ENCODE data around the gene PELI3. TPM values are rescaled to one million over a fixed set of nuclear protein-coding genes. Genes with fewer than 3 reads are reported as not detected.

PELI3 gene
- total and polyA plus RNA-seq, 2 of the 8 experiments (the other 6 are each of a cell fraction or from before 2014, with no cell fraction given), result 5.2 to 7.6 TPM

- Histone ChIP-seq H4K5ac (ENCODE audit: insufficient read length, low read depth, low read length) (no peak overlapping the region), H2BK12ac (ENCODE audit: low read depth, low read length) (no peak overlapping the region), H3K14ac (ENCODE audit: insufficient read length) (no peak overlapping the region), H3K79me1 (ENCODE audit: low read depth, low read length) (no peaks in the 10 kb centered on the region), H3K56ac (replicated peaks; ENCODE audit: insufficient read length, low read depth, low read length) (no peak overlapping the region), H4K8ac (ENCODE audit: extremely low read depth, insufficient read depth, low read length) (no peak overlapping the region), H2AK5ac (ENCODE audit: low read depth, low read length) (no peak overlapping the region), H3K4me1 (replicated peaks in 1 of 4; ENCODE audit: control insufficient read depth in 3 of 4, insufficient read depth in 4 of 4, low read length in 3 of 4) (no peaks in the 10 kb centered on the region), H3K27me3 (replicated peaks in 1 of 4; ENCODE audit: control insufficient read depth in 3 of 4, extremely low read depth in 1 of 4, insufficient read depth in 3 of 4, low read length in 3 of 4) (no peaks in the 10 kb centered on the region), H4K20me1 (replicated peaks in 1 of 2; ENCODE audit: control insufficient read depth in 1 of 2, insufficient read depth in 2 of 2, low read length in 2 of 2) (peaks cover 0 to 2% of the 10 kb centered on the region in 2 experiments), H3K23ac (ENCODE audit: insufficient read length) (no peak overlapping the region), H4K91ac (replicated peaks; ENCODE audit: insufficient read length, low read length) (no peak overlapping the region), H3K9ac (replicated peaks in 1 of 4; ENCODE audit: extremely low read depth in 1 of 4, low read depth in 3 of 4, low read length in 3 of 4) (no peak overlapping the region), H2BK20ac (ENCODE audit: low read length) (no peak overlapping the region), H3K27ac (ENCODE audit: low read depth, low read length) (no peak overlapping the region), H2AFZ (ENCODE audit: low read length) (no peak overlapping the region), H3K18ac (ENCODE audit: extremely low read depth, low read length) (no peak overlapping the region), H3K4me3 (ENCODE audit: extremely low read depth in 1 of 4, insufficient read depth in 2 of 4, low read depth in 3 of 4, low read length in 4 of 4) (no peak overlapping the region), H2BK5ac (ENCODE audit: low read depth, low read length) (no peak overlapping the region), H3K79me2 (ENCODE audit: control insufficient read depth in 1 of 2, insufficient read depth in 2 of 2, low read length in 2 of 2) (no peaks in the 10 kb centered on the region), H2BK120ac (replicated peaks; ENCODE audit: low read depth, low read length) (no peak overlapping the region), H3K23me2 (ENCODE audit: low read depth, low read length) (no peaks in the 10 kb centered on the region), H2BK15ac (ENCODE audit: low read length) (no peak overlapping the region), H3K4ac (replicated peaks; ENCODE audit: insufficient read length, low read depth, low read length) (no peak overlapping the region), H3K4me2 (ENCODE audit: insufficient read depth in 1 of 2, low read depth in 2 of 2, low read length in 2 of 2) (no peak overlapping the region), H3K9me3 (ENCODE audit: insufficient read depth in 2 of 2, low read depth in 1 of 2, low read length in 1 of 2) (no peaks in the 10 kb centered on the region), H3K36me3 (ENCODE audit: control insufficient read depth in 2 of 4, insufficient read depth in 4 of 4, low read length in 3 of 4) (peaks cover 3 to 20% (median 13%) of the 10 kb centered on the region in 4 experiments; a peak in 7 of 8 replicates)
- CTCF ChIA-PET (ENCODE audit: partially characterized antibody), result interaction anchor here (0.7 to 1.7 kb wide), 2 partner anchors 13 to 32 kb away, joined by 3 to 8 read pairs; no protein-coding TSS in a partner anchor
- POLR2A ChIA-PET (ENCODE audit: partially characterized antibody), result interaction anchor here (0.6 to 2.4 kb wide), 5 partner anchors 10 to 117 kb away, joined by 3 to 10 read pairs (median 3); partner anchors contain the start of gene BBS1
- no peak for DNase-seq (ENCODE audit: low read depth in 1 of 2, low spot score in 2 of 2)
- no peak for FAIRE-seq
- WGBS, 2 experiments (ENCODE audit: extremely low coverage in 1 of 2, insufficient coverage in 1 of 2, insufficient read length in 1 of 2, insufficient replicate concordance in 2 of 2, low coverage in 1 of 2, low lambda C conversion rate in 2 of 2, missing lambda C conversion rate in 1 of 2), result 93% methylated on average over 11 of the region's 11 CpGs; no CpG with 5 or more reads in 1 of the 2 experiments
- TF ChIP-seq, protein P1, sequence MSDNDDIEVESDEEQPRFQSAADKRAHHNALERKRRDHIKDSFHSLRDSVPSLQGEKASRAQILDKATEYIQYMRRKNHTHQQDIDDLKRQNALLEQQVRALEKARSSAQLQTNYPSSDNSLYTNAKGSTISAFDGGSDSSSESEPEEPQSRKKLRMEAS (IDR thresholded peaks at IDR 0.05), result no peak
- TF ChIP-seq SIX5 (IDR thresholded peaks at IDR 0.05; ENCODE audit: low read depth, low read length), result no peak
- no peak for TF ChIP-seq SIRT6 (IDR thresholded peaks at IDR 0.05; ENCODE audit: low read length)
- TF ChIP-seq BCL11A (IDR thresholded peaks at IDR 0.05; ENCODE audit: low read depth in 2 of 2, low read length in 2 of 2), result no peak
- no peak for TF ChIP-seq GABPA (IDR thresholded peaks at IDR 0.05; ENCODE audit: borderline replicate concordance, insufficient read depth, low read length)
- TF ChIP-seq POLR2A (IDR thresholded peaks at IDR 0.05; ENCODE audit: control extremely low read depth in 1 of 2, low read depth in 2 of 2, low read length in 2 of 2), result no peak
- TF ChIP-seq E2F6 (IDR thresholded peaks at IDR 0.05), result no peak
- no peak for TF ChIP-seq GTF2F1 (IDR thresholded peaks at IDR 0.05; ENCODE audit: borderline replicate concordance, low read depth, low read length)
- no peak for TF ChIP-seq SP4 (IDR thresholded peaks at IDR 0.05; ENCODE audit: low read length)
Measured at GRCh38 chr11:66523611-66524010, 56.9 kb downstream of the PELI3 start.
